ENCODE data around the gene NT5C2.
A peak's percentile ranks its signal among the peaks of the same experiment; 100 is the strongest.
"Not testable (repeated sequence)": the region's sequence is repeated elsewhere in the genome, so short reads cannot be mapped to it uniquely, and the experiment has no call there.

NT5C2 gene

GRCh38 chr10:103069453-103070331 lies 123.4 kb downstream of the NT5C2 start:
- peak overlapping the region; percentile 10 for H3K4me2 ChIP-seq (ENCODE audit: low read length)
- H3K79me2 ChIP-seq: peaks cover 2% of the 10 kb centered on the region
- no peaks in the 10 kb centered on the region for H3K27me3 ChIP-seq (ENCODE audit: control insufficient read depth, insufficient read depth, low read length)
- no peak overlapping the region for H3K27ac ChIP-seq
- no peaks in the 10 kb centered on the region for H3K4me1 ChIP-seq
- no peak overlapping the region for H3K9ac ChIP-seq
- TF ChIP-seq CTCF (IDR thresholded peaks at IDR 0.05): peak; percentile 75
- H3K36me3 ChIP-seq (ENCODE audit: control insufficient read depth, insufficient read depth, low read length): no peaks in the 10 kb centered on the region
- no peak overlapping the region for H3K4me3 ChIP-seq (ENCODE audit: low read depth, low read length)
- H3K9me3 ChIP-seq (ENCODE audit: control insufficient read depth, low read length): no peaks in the 10 kb centered on the region
- H2AFZ ChIP-seq: no peak overlapping the region

- Histone ChIP-seq H3K9ac (no peak overlapping the region), H3K27ac (no peak overlapping the region), H3K4me2 (ENCODE audit: low read length) (no peak overlapping the region), H3K9me3 (ENCODE audit: control insufficient read depth, low read length) (no peaks in the 10 kb centered on the region), H3K36me3 (ENCODE audit: control insufficient read depth, insufficient read depth, low read length) (no peaks in the 10 kb centered on the region), H3K27me3 (ENCODE audit: control insufficient read depth, insufficient read depth, low read length) (no peaks in the 10 kb centered on the region), H3K4me3 (ENCODE audit: low read depth, low read length) (no peak overlapping the region), H3K4me1 (no peaks in the 10 kb centered on the region), H2AFZ (no peak overlapping the region), H3K79me2 (peaks cover 2% of the 10 kb centered on the region)
- TF ChIP-seq CTCF (IDR thresholded peaks at IDR 0.05): no peak
Measured at GRCh38 chr10:103067956-103068355, 125.1 kb downstream of the NT5C2 start.

GRCh38 chr10:103067484-103067883 lies 125.6 kb downstream of the NT5C2 start:
- no peaks in the 10 kb centered on the region for H3K4me1 ChIP-seq
- no peaks in the 10 kb centered on the region for H3K36me3 ChIP-seq (ENCODE audit: control insufficient read depth, insufficient read depth, low read length)
- H3K4me2 ChIP-seq (ENCODE audit: low read length): no peak overlapping the region
- no peaks in the 10 kb centered on the region for H3K27me3 ChIP-seq (ENCODE audit: control insufficient read depth, insufficient read depth, low read length)
- H3K9ac ChIP-seq: no peak overlapping the region
- H3K9me3 ChIP-seq (ENCODE audit: control insufficient read depth, low read length): no peaks in the 10 kb centered on the region
- no peak overlapping the region for H3K27ac ChIP-seq
- no peak overlapping the region for H2AFZ ChIP-seq
- H3K79me2 ChIP-seq: peaks cover 2% of the 10 kb centered on the region
- no peak overlapping the region for H3K4me3 ChIP-seq (ENCODE audit: low read depth, low read length)
- no peak for TF ChIP-seq CTCF (IDR thresholded peaks at IDR 0.05)

- H3K9ac ChIP-seq; H3K4me1 ChIP-seq; H3K79me2 ChIP-seq; H3K36me3 ChIP-seq (ENCODE audit: control insufficient read depth, insufficient read depth, low read length); H3K27me3 ChIP-seq (ENCODE audit: control insufficient read depth, insufficient read depth, low read length); H3K4me2 ChIP-seq (ENCODE audit: low read length); H3K27ac ChIP-seq; H3K9me3 ChIP-seq (ENCODE audit: control insufficient read depth, low read length); H3K4me3 ChIP-seq (ENCODE audit: low read depth, low read length); H2AFZ ChIP-seq: not testable (repeated sequence)
Measured at GRCh38 chr10:103067099-103067477, 126.0 kb downstream of the NT5C2 start.

- H3K79me2 ChIP-seq: peaks cover 2% of the 10 kb centered on the region
Measured at GRCh38 chr10:103066141-103067098, 126.7 kb downstream of the NT5C2 start.

More at GRCh38 chr10:103066141-103067098, 126.7 kb downstream of the NT5C2 start:
- TF ChIP-seq CTCF (IDR thresholded peaks at IDR 0.05): no peak
- H2AFZ ChIP-seq: no peak overlapping the region
- H3K9me3 ChIP-seq (ENCODE audit: control insufficient read depth, low read length): no peaks in the 10 kb centered on the region
- no peak overlapping the region for H3K4me2 ChIP-seq (ENCODE audit: low read length)
- no peaks in the 10 kb centered on the region for H3K4me1 ChIP-seq
- no peak overlapping the region for H3K4me3 ChIP-seq (ENCODE audit: low read depth, low read length)
- H3K9ac ChIP-seq: no peak overlapping the region
- H3K27ac ChIP-seq: no peak overlapping the region
- H3K27me3 ChIP-seq (ENCODE audit: control insufficient read depth, insufficient read depth, low read length): no peaks in the 10 kb centered on the region
- no peaks in the 10 kb centered on the region for H3K36me3 ChIP-seq (ENCODE audit: control insufficient read depth, insufficient read depth, low read length)

All from parathyroid adenoma (tissue), 2 donors.